Stimulated activated effector memory CD8-positive, alpha-beta T cell treated with anti-CD3 and anti-CD28 coated beads, Interleukin-12 subunit alpha, Interleukin-12 subunit beta, amount 100 ng/mL, for 72 hours (primary cell): ENCODE data around the gene GCSAM.
"Not testable (repeated sequence)": the region's sequence is repeated elsewhere in the genome, so short reads cannot be mapped to it uniquely, and the experiment has no call there.

ENCODE experiments used
- ATAC-seq: fragments of 150-1000 bp; cut with Tn5 transposase; 2 replicates; pipeline ENCODE4 v1.10.0; 2021
- DNase-seq, 2 donors: peaks; one replicate each; pipeline ENCODE4 v3.0.0; 2021 to 2022; ENCODE audit warnings: low spot score in 2 of 2
- H3K27ac Mint-ChIP-seq: one replicate; pipeline ENCODE4 v1.8.0; 2022; ENCODE audit warnings: mild to moderate bottlenecking, mixed read lengths
- H3K36me3 Mint-ChIP-seq: one replicate; pipeline ENCODE4 v1.8.0; 2022; ENCODE audit warnings: mild to moderate bottlenecking, mixed read lengths
- H3K4me1 Mint-ChIP-seq: one replicate; pipeline ENCODE4 v1.8.0; 2022; ENCODE audit warnings: mixed read lengths
- H3K4me3 Mint-ChIP-seq: one replicate; pipeline ENCODE4 v1.8.0; 2022; ENCODE audit warnings: mild to moderate bottlenecking, mixed read lengths
- H3K9me3 Mint-ChIP-seq: one replicate; pipeline ENCODE4 v1.8.0; 2022; ENCODE audit warnings: mixed read lengths

Gene GCSAM

GRCh38 chr3:112074616-112075497 is 58.2 kb downstream of the GCSAM start:
- H3K36me3 Mint-ChIP-seq: no peaks in the 10 kb centered on the region
- ATAC-seq: peak; percentile 97
- DNase-seq: no peak
- H3K9me3 Mint-ChIP-seq: no peaks in the 10 kb centered on the region
- peaks cover 10% of the 10 kb centered on the region for H3K4me1 Mint-ChIP-seq
- peak overlapping the region; percentile 10 for H3K4me3 Mint-ChIP-seq
- H3K27ac Mint-ChIP-seq: no peak overlapping the region

- H3K27ac Mint-ChIP-seq: no peak overlapping the region
- H3K4me1 Mint-ChIP-seq: peaks cover 10% of the 10 kb centered on the region
- ATAC-seq (no peak), DNase-seq (no peak)
- H3K36me3 Mint-ChIP-seq: no peaks in the 10 kb centered on the region
- no peak overlapping the region for H3K4me3 Mint-ChIP-seq
- H3K9me3 Mint-ChIP-seq: no peaks in the 10 kb centered on the region
Measured at GRCh38 chr3:112074006-112074405, 59.0 kb downstream of the GCSAM start.

DNA sequence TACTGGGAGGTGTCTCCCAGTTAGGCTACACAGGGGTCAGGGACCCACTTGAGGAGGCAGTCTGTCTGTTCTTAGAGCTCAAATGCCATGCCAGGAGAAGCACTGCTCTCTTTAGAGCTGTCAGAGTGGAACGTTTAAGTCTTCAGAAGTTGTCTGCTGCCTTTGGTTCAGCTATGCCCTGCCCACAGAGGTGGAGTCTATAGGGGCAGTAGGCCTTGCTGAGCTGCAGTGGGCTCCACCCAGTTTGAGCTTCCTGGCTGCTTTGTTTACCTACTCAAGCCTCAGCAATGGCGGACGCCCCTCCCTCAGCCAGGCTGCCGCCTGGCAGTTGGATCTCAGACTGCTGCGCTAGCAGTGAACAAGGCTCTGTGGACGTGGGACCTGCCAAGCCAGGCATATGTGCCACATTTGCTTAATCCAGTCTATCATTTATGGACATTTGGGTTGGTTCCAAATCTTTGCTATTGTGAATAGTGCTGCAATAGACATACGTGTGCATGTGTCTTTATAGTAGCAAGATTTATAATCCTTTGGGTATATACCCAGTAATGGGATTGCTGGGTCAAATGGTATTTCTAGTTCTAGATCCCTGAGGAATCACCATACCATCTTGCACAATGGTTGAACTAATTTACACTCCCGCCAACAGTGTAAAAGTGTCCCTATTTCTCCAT is 60.5 kb downstream of the GCSAM start:
- not testable (repeated sequence) for H3K36me3 Mint-ChIP-seq, DNase-seq, H3K9me3 Mint-ChIP-seq, H3K4me1 Mint-ChIP-seq, H3K27ac Mint-ChIP-seq, ATAC-seq
- peak overlapping the region; percentile 24 for H3K4me3 Mint-ChIP-seq
